NCI-H446 treated with DMSO at 0.1 percent for 48 hours (cell line): ENCODE data around the gene EIF4B.
"Not testable (repeated sequence)": the region's sequence is repeated elsewhere in the genome, so short reads cannot be mapped to it uniquely, and the experiment has no call there.

Source experiments
- DNase-seq: peaks from one replicate; lab custom pipeline; 2025; lab: John Stamatoyannopoulos, UW

The EIF4B gene

DNA sequence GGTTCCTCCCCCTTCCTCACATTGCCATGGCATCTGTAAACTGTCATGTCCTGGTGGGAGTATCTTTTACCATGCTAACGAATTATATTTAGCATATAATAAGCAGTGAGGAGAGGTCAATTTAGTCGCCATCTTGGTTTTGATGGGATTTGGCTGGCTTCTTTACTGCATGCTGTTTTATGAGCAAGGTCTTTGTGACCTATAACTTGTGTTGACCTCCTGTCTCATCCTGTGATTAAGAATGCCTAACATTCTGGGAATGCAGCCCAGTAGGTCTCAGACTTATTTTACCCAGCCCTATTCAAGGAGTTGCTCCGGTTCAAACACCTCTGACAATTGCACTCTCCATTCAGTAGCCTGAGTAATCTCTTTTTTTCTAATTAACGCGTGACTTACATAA, 2.1 kb upstream of the EIF4B start:
- no peak for DNase-seq

DNA sequence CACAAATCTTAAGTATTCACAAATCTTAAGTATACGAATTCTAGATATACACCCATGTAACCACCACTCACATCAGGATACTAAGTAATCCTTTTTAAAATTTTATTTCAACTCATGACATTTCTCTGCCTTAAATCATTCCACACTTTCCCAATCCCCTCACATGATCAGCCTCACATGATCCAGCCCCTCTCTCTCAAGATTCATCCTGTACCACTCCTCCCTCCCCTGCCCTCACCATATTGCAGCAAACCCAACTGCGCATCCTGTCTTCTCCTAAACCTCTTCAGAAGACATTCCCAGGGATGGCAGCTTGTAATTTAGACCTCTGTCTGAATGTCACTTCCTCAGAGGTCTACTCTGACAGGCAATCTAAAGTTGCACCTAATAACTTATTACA, 1.7 kb upstream of the EIF4B start:
- DNase-seq, result no peak

DNA sequence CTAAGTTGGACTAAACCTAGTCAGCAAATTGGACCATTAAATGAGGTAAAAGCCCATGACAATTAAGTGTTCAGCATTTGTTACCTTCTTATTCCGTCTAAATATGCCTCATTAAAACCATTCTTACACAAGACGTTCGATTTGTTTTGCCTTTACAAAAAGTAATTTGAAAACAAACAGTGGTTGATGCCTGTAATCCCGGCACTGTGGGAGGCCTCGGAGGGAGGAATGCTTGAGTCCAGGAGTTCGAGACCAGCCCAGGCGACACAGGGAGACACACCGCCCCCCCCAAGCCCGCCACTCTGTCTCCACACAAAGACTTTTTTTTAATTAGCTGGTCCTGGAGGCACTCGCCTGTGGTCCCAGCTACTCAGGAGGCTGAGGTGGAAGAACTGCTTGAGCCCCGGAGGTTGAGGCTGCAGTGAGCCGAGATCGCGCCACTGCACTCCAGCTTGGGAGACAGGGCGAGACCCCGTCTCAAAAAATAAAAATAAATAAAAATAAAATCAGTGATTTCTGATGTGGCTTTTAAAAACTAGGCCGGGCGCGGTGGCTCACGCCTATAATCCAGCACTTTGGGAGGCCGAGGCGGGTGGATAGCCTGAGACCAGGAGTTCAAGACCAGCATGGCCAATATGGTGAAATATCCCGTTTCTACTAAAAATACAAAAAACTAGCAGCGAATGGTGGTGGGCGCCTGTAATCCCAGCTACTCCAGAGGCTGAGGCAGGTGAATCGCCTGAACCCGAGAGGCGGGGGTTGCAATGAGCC, 856 bp upstream of the EIF4B start:
- no peak for DNase-seq

DNA sequence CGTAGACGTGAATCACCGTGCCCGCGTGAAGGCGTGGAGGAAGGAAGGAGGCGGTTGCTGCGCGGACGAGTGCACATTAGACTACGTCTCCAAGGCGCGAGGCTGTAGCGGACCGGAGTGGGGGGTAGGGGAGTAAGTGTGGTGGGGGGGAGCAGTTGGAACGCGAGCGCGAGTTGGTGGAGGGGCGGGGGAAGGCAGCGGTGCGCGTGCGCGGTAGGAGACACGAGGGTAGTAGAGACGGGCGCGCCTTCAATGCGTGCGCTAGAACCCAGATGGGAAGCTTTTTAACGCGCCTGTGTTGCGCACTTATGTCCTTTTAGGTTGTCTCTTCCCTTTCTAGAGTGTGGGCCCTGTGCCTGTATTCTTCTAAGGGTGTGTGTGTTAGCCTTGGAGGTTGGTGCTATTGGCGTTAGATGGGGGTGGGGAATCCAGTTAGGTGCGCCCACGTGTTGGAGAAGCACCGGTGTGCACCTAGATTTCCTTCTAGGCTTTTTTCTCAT, 604 bp downstream of the EIF4B start:
- DNase-seq, result peak; percentile 68

DNA sequence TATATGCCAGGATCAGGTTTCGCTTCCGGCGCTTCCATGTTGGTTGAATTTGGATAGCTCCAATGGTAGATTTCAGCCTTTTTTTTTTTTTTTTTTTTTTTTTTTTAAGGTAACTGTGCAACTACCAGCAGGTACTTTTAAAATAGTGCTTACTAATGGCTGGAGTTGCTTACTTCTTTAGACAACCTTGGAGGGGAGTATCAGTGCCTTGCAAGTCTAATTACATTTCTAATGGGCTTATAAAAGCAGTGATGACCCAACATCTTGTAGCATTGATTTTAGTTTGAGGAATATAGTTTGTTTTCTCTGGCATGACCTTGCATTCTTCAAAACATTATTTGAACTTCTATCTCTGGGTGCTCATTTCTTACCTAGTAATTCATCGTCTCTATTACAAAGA, 1.1 kb downstream of the EIF4B start:
- no peak for DNase-seq

DNA sequence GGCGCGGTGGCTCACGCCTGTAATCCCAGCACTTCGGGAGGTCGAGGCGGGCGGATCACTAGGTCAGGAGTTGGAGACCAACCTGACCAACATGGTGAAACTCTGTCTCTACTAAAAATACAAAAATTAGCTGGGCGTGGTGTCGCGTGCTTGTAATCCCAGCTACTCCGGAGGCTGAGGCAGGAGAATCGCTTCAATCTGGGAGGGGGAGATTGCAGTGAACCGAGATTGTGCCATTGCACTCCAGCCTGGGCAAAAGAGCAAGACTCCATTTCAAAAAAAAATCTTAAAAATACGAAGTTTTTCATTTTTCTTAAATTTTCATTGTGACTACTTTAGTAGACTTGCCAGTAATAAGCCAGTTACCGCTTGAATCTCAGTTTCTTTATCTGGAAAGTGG, 2.5 kb downstream of the EIF4B start:
- DNase-seq, result not testable (repeated sequence)

DNA sequence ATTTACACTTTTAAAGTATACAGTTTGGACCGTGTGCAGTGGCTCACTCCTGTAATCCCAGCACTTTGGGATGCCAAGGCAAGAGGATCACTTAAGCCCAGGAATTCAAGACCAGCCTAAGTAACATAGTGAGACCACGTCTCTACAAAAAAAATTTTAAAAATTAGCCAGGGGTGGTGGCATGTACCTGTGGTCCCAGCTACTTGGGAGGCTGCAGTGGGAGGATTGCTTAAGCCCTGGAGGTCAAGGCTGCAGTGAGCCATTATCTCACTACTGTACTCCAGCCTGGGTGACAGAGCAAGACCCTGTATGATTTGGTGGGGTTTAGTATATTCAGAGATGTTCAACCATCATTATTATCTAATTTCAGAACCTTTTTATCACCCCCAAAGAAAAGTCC, 4.7 kb downstream of the EIF4B start:
- DNase-seq, result no peak

DNA sequence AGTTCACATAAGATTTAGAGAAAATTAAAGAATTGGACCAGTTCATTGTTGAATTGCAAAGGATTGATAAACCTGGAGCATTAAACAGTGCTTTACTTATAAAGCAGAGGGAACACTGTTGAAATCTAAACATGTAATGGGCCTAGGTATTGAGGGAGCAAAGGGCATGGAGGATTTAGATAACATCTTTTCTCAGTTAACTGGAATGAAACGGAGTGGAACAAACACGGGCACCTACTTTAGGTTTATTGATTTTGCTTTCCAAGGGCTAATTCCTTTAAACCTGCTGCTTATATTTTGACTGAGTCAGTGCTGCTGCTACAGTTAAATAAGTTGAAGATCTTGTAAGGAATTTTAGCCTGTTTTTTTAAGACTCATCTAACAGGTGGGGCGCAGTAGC, 5.6 kb downstream of the EIF4B start:
- DNase-seq, result no peak

DNA sequence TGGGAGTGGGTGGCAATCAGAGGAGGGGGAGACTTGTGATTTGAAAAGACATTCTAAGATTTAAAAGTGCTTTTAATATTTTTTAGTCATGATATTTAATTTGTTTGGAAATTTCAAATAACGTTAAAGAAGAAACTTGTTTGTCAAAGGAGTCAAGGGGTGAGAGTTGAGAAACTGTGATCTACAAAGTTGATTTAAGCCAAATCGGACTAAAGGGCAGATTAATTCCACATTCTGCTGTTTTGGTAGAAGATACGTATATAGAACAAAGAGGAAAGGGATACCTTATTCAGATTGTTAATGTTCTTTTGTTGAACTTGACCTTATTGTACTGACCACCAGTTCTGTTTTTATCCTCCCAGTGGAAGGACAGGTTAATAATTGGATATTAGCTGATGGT, 6.7 kb downstream of the EIF4B start:
- no peak for DNase-seq

DNA sequence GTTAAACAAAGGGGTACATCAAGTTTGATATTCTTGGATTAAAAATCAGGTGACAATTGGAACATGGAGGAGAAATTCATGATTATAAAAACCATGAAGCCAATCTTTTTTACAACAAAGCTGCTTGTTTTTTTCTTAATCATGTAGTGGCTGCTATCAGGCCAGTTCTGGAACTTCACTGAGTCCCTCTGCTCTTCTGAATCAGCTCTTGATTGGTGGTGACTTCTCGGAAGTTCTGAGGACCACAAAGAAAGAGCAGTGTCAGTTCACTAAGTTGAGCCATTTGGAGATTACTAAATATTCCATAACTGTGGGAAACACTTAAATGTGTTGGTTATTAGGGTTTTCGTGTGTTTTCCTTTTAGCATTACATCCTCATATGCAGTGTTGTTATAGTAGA, 8.5 kb downstream of the EIF4B start:
- no peak for DNase-seq

DNA sequence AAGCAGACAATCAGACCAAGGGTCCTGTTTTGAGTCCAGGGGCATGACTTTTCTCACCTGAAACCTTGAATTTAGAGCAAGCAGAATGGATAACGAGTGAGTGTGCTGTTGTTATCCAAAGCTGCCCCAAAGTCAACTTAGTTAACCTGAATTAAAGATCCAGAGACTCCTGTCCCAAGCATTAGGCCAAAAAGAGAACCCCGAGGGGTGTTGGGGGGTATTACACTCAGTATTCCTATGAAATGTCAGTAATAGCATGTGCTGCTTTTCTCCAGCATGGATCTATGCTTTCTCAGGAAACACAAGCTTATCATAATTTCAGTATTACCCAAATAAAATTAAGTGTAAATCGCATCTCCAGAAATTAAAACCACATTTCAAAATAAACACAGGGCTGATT, 19.0 kb downstream of the EIF4B start:
- DNase-seq, result no peak

DNA sequence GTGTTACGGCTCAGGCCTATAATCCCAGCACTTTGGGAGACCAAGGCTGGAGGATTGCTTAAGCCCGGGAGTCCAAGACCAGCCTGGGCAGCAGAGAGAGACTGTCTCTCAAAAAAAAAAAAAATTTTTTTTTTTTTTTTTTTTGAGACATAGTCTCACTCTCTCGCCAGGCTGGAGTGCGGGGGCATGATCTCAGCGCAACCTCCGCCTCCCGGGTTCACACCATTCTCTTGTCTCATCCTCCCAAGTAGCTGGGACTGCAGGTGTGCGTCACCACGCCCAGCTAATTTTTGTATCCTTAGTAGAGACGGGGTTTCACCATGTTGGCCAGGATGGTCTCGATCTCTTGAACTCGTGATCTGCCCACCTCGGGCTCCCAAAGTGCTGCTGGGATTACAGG, 20.8 kb downstream of the EIF4B start:
- not testable (repeated sequence) for DNase-seq

DNA sequence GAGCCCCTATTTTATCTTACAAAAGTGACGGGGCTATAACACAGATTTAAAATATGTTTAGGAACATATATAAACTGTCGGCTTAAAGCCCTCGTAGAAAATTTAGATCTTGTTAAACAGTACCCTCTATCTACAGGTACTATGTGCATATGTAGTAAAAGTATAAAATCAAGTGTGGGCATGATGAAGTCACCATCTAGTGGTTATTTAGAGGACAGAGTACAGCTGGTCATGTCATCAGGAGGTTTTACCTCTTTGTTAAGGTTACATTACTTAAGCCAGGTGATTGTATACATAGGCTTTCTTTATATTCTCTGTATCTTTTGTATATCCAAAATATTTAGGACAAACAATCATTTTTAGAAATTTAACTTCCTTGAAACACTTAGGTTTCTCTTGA, 25.4 kb downstream of the EIF4B start:
- DNase-seq, result no peak

DNA sequence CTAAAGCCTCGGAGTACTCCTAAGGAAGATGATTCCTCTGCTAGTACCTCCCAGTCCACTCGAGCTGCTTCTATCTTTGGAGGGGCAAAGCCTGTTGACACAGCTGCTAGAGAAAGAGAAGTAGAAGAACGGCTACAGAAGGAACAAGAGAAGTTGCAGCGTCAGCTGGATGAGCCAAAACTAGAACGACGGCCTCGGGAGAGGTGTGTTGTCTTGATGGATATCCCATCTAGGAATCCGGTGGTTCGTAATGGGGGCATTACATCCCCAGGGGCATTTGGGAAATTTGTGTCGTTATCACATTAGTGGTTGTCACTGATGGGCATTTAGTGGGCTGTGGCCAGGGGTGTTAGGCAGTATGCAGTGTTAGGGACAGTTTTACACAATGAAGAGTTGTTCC, 27.6 kb downstream of the EIF4B start:
- not testable (repeated sequence) for DNase-seq

DNA sequence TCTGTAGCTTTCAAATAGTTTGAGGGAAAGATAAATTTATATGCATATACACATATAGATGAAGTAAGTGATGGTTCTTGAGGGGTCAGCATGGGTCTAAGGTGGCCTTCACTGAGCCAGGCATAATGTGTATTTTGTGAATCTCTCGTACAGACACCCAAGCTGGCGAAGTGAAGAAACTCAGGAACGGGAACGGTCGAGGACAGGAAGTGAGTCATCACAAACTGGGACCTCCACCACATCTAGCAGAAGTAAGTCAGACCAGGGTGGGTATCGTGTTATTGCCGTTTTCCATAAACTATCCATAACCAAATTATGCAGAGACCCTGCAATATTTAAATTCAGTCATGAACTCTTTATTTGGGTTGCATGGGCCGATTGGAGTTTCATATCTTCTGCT, 28.2 kb downstream of the EIF4B start:
- DNase-seq, result no peak

DNA sequence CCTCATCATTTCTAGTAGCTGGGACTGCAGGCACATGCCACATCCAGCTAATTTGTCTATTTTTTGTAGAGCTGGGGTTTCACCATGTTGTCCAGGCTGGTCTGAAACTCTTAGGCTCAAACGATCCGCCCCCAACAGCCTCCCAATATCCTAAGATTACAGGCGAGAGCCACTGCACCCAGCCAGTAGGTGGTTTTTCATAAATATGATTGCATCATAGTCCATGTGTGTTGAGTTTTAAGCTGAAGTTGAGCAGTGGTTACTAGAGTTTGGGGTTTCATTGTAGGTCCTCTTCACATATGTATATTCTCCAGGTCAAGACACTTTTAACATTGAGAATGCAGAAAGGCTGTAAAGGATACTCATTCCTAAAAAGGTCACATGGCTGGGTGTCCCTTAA, 30.5 kb downstream of the EIF4B start:
- DNase-seq, result no peak

DNA sequence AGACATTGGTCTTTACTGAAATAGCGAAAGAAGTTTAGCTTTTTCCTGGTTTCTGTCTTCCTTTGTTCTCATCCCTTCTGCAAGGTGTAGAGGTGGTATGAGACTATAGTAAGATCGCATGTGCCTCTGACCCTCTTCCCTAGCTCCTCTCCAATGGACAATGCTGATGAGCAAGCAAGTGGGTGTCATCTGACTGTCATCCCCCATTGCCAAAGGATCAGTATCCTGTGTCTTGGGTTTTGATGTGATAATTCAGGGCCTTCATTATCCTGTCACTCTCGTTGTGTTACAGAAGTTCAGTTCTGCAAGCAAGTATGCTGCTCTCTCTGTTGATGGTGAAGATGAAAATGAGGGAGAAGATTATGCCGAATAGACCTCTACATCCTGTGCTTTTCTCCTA, 33.6 kb downstream of the EIF4B start:
- DNase-seq, result no peak

DNA sequence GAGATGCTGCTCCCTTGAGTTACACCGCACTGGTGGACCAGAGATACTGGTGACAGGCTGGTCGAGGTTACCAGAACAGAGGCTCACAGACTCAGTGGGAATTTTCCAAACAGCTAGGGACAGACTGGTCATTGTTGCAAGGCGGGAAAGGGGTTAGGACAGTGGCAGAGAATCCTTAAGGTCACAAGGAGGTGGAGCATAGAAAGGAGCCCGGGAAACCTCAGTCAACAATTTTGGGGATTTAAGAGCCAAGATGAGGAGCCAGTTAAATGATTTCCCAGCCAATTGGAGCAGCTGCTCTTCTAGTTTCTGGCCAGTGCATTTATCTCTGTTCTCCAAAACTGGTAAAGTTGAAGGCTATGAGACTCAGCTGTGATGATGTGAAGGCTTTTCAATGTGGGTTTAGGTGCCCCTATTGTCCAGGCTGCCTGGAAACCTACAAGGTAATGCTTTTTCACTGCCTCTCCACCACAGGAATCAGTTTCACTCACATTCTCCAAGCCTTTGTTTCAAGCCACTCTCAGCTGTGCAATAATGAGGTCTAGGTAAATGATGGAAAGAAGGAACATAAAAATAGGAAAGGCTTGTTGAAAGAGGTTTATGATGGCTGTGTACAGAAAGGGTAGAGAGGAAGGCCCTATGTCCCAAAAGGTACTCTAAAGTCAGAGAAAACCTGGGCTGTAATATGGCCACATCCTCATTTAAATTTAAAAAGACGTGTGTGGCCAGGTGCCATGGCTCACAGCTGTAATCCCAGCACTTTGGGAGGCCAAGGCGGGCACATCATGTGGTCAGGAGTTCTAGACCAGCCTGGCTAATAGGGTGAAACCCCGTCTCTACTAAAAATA, 36.6 kb downstream of the EIF4B start:
- no peak for DNase-seq

DNA sequence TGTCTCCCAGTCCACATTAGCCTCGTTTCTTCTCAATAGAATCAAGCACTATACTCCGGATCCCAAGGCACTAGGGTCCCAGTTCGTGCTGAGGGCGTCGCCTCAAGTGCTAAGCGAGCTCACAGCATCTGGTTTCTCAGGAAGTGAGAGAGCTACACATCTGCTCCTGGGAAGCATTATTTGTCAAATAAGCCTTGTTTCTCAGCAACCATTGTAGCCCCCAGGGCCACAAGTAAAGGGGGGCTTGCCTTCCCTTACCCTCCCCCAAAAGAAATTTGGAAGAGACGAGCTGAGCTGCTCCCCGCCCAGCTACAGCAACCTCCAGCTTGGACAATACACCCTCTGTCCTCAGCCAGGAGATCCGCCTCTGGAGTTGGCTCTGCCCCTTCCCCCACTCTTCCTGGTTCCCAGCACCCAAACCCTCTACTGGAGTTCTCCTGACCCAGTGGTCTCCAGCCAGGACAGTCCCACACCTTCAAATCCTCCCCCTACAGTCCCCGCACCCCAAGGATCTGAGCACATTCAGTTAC, 37.9 kb downstream of the EIF4B start:
- no peak for DNase-seq

DNA sequence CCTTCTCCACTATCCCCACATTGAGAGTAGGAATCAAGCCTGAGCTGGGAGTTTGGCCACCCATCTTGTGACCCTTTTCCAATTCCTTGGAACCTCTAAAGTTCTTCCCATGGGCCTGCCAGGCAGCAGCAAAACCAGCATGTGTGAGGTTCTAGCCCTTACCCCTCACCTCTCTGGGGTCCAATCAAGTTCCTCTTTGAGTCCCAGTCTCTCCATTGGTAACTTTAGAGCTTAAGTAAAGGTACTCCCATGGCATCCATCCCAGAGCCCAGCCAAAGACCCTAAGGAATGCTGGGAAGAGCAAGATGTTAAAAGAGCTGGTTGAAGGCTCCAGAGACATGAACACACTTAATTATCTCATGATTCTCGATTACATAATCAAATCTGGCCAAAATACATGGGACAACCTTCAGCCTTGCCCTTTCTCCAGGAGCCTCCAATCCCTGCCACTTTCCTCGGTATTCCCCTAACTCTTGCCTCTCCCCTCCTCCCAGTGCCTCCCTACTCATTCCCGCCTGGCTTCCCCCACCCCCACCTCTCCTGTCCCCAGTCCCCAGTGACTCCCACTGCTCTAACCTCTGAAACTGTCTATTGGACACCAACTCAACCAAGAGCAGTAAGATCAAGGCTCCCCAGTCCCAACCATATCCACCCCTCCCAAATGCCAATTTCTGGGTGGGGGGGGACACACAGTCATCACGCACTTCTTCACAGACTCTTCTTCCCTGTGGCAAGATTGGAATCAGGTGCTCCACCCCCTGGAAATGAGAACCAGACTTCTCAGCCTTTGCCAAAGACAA, 38.8 kb downstream of the EIF4B start:
- DNase-seq, result no peak

DNA sequence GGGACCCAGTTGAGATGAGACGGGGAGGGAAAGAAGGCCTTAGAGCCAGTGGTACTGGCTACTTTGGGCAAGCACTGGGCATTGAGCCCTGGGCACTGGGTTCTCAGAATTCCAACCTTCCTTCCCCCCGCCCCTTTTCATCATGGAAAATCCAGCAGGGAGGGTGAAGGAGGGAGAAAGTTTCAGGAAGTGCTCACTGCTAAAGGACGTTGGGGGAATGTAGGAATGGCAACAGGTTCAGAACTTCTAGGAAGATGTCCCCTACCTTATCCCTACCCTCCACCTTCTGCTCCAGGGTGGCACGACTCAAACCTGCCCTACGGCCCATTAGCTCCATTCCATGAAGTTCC, 39.4 kb downstream of the EIF4B start:
- DNase-seq, result no peak

DNA sequence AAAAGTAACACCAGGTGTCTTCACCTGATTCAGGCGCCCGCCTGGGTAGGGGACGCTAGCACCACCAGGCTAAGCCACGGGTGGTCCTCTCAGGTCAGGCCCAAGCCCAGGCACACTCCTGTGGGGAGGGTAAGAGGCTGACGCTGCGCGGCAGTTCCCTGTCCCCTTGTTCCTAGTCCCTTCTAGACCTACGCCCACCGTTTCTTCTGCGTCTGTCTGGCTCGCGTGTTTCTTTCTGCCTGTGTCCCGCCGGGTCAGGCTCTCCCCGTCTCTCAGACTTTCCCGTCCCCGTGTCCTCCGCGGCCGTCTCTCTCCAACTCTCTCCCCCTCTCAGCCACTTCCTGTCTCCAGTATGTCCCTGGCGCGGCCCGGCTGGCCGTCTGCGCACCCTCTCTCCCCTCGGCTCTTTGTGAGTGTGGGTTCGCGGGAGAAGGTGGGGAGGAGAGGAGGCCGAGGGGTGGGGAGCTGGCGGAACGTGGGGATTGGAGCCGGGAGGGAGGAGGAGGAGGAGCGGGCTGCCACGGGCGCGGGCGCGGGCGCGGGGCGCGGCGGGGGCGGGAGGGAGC, 40.5 kb downstream of the EIF4B start:
- no peak for DNase-seq
